IMR-90 (cell line): ENCODE measurements around the gene TOMM22. TPM values are rescaled to one million over a fixed set of nuclear protein-coding genes. Genes with fewer than 3 reads are reported as not detected.

Experiments
- ATAC-seq: fragments of 200-7000 bp; cut with Tn5 transposase; 2 replicates; pipeline ENCODE4 v1.9.1; 2020; ENCODE audit warnings: low read depth, mild to moderate bottlenecking, moderate library complexity
- BruUV-seq: library from RNA; stranded (reverse); fragments of 400-500 nt; replicated peaks from 2 replicates; lab custom pipeline; 2021; lab: Mats Ljungman, UMichigan
- CTCF ChIA-PET: fragments of 300-600 bp; formaldehyde crosslinking; extraction: SDS; loops from one replicate; lab custom pipeline; 2021; ENCODE audit warnings: antibody characterized with exemption; lab: Yijun Ruan, JAX
- POLR2A ChIA-PET: fragments of 300-600 bp; sonication (Branson Sonifier 250); formaldehyde crosslinking; loops from one replicate; lab custom pipeline; 2022; ENCODE audit warnings: antibody characterized with exemption; ENCODE audit not compliant: unreplicated experiment; lab: Charles Lee
- DNase-seq: peaks from one replicate; pipeline ENCODE4 v3.0.0; 2013
- H2AFZ ChIP-seq: replicated peaks from 2 replicates; pipeline ENCODE3; 2013; ENCODE audit warnings: low read length, mild to moderate bottlenecking; ENCODE audit not compliant: poor library complexity
- H2AK5ac ChIP-seq: 2 replicates; pipeline ENCODE4 v1.6.1; 2013; ENCODE audit warnings: low read depth, low read length, inconsistent platforms
- H2AK9ac ChIP-seq: replicated peaks from 2 replicates; pipeline ENCODE3; 2013; ENCODE audit warnings: mild to moderate bottlenecking, low read depth, low read length, moderate library complexity; ENCODE audit not compliant: poor library complexity
- H2BK120ac ChIP-seq: 2 replicates; pipeline ENCODE4 v1.6.1; 2013; ENCODE audit warnings: low read depth, low read length, inconsistent platforms
- H2BK15ac ChIP-seq: 3 replicates; pipeline ENCODE4 v1.6.1; 2013; ENCODE audit warnings: low read depth, low read length, inconsistent platforms
- H2BK20ac ChIP-seq: 2 replicates; pipeline ENCODE4 v1.6.1; 2013; ENCODE audit warnings: low read depth, mild to moderate bottlenecking, inconsistent platforms, low read length, moderate library complexity
- H2BK5ac ChIP-seq: 2 replicates; pipeline ENCODE4 v1.6.1; 2013; ENCODE audit warnings: mild to moderate bottlenecking, low read depth, low read length, inconsistent platforms; ENCODE audit not compliant: poor library complexity, severe bottlenecking
- H3K14ac ChIP-seq: replicated peaks from 2 replicates; pipeline ENCODE4 v1.6.1; 2013; ENCODE audit warnings: low read depth, low read length, inconsistent platforms
- H3K18ac ChIP-seq: 2 replicates; pipeline ENCODE4 v1.6.1; 2013; ENCODE audit warnings: low read depth, low read length, control low read depth
- H3K23ac ChIP-seq: 2 replicates; pipeline ENCODE4 v1.6.1; 2013; ENCODE audit warnings: low read depth, low read length, inconsistent platforms
- H3K27ac ChIP-seq: 2 replicates; pipeline ENCODE4 v1.5.1; 2013; ENCODE audit warnings: mild to moderate bottlenecking, control low read depth, low read length; ENCODE audit not compliant: insufficient read depth
- H3K27me3 ChIP-seq: 2 replicates; pipeline ENCODE4 v1.6.1; 2013; ENCODE audit warnings: low read length; ENCODE audit not compliant: control insufficient read depth, insufficient read depth
- H3K36me3 ChIP-seq: 2 replicates; pipeline ENCODE4 v1.6.1; 2013; ENCODE audit warnings: low read length, mixed read lengths; ENCODE audit not compliant: control insufficient read depth, insufficient read depth
- H3K4ac ChIP-seq: 2 replicates; pipeline ENCODE4 v1.6.1; 2013; ENCODE audit warnings: low read depth, low read length, inconsistent platforms
- H3K4me1 ChIP-seq: 2 replicates; pipeline ENCODE4 v1.6.1; 2013; ENCODE audit warnings: low read length, mixed read lengths; ENCODE audit not compliant: control insufficient read depth, insufficient read depth
- H3K4me2 ChIP-seq: 2 replicates; pipeline ENCODE4 v1.6.1; 2013; ENCODE audit warnings: low read depth, mild to moderate bottlenecking, control low read depth, low read length, moderate library complexity
- H3K4me3 ChIP-seq: 2 replicates; pipeline ENCODE4 v1.5.1; 2013; ENCODE audit warnings: low read depth, mild to moderate bottlenecking, control low read depth, low read length, moderate library complexity; ENCODE audit not compliant: insufficient read depth
- H3K56ac ChIP-seq: 2 replicates; pipeline ENCODE4 v1.6.1; 2013; ENCODE audit warnings: low read length, inconsistent platforms; ENCODE audit not compliant: insufficient read depth; ENCODE audit errors: extremely low read depth
- H3K79me1 ChIP-seq, 2 experiments: 2 replicates each; pipeline ENCODE4 v1.6.1; 2013; ENCODE audit warnings: low read length in 2 of 2, inconsistent platforms in 1 of 2, low read depth in 1 of 2
- H3K9ac ChIP-seq: 2 replicates; pipeline ENCODE4 v1.6.1; 2013; ENCODE audit warnings: low read depth, low read length, control low read depth
- H3K9me1 ChIP-seq: 2 replicates; pipeline ENCODE4 v1.6.1; 2013; ENCODE audit warnings: low read length, inconsistent platforms; ENCODE audit not compliant: insufficient read depth
- H3K9me3 ChIP-seq: 2 replicates; pipeline ENCODE4 v1.6.1; 2013; ENCODE audit warnings: low read length; ENCODE audit not compliant: control insufficient read depth, insufficient read depth
- H4K20me1 ChIP-seq: 2 replicates; pipeline ENCODE4 v1.6.1; 2013; ENCODE audit warnings: low read length, inconsistent platforms; ENCODE audit not compliant: insufficient read depth
- H4K5ac ChIP-seq: 2 replicates; pipeline ENCODE4 v1.6.1; 2013; ENCODE audit warnings: mild to moderate bottlenecking, low read depth, low read length, control low read depth
- H4K8ac ChIP-seq, 2 experiments: 2 replicates each; pipeline ENCODE4 v1.6.1; 2013; ENCODE audit warnings: low read depth in 2 of 2, low read length in 2 of 2, control low read depth in 1 of 2, inconsistent platforms in 1 of 2
- H4K91ac ChIP-seq: 2 replicates; pipeline ENCODE4 v1.6.1; 2013; ENCODE audit warnings: low read depth, low read length, inconsistent platforms; ENCODE audit not compliant: insufficient read depth
- CHD1 ChIP-seq: IDR thresholded peaks from 2 replicates; pipeline ENCODE4 v1.6.1; 2012; ENCODE audit warnings: low read depth, low read length, improper control_type of control experiment
- ELK1 ChIP-seq: fragments of 150-350 bp; IDR thresholded peaks from 2 replicates; pipeline ENCODE4 v1.6.1; 2016; ENCODE audit warnings: low read depth, mild to moderate bottlenecking, low read length, moderate library complexity, borderline replicate concordance
- MAFK ChIP-seq: IDR thresholded peaks from 2 replicates; pipeline ENCODE4 v1.6.1; 2012; ENCODE audit warnings: low read depth, low read length, improper control_type of control experiment
- MXI1 ChIP-seq: IDR thresholded peaks from 2 replicates; pipeline ENCODE4 v1.6.1; 2012; ENCODE audit warnings: low read depth, mild to moderate bottlenecking, low read length, moderate library complexity, borderline replicate concordance
- RCOR1 ChIP-seq: IDR thresholded peaks from 2 replicates; pipeline ENCODE4 v1.6.1; 2012; ENCODE audit warnings: mild to moderate bottlenecking, low read length, improper control_type of control experiment; ENCODE audit not compliant: insufficient replicate concordance
- SMC3 ChIP-seq: fragments of 150-350 bp; IDR thresholded peaks from 2 replicates; pipeline ENCODE4 v1.6.1; 2016; ENCODE audit warnings: low read depth, mild to moderate bottlenecking, antibody characterized with exemption, low read length, moderate library complexity
- WGBS, 2 experiments: methylation state at CpG; one replicate each; pipeline versions ENCODE4 v1.1.5 to v1.1.7; 2013; ENCODE audit warnings: missing lambda C conversion rate in 2 of 2; ENCODE audit not compliant: insufficient read length in 1 of 2; ENCODE audit errors: extremely low coverage in 2 of 2; 5-methylcytosine and 5-hydroxymethylcytosine counted together
- dilution Hi-C: fragments of 300-500 bp; cut with HindIII; formaldehyde crosslinking; loops from one replicate; pipeline ENCODE4 v1.14.3; 2018; ENCODE audit warnings: low sequenced_read_pairs; ENCODE audit not compliant: unreplicated experiment
- in situ Hi-C: fragments of 300-500 bp; cut with MboI; formaldehyde crosslinking; loops from 3 replicates; pipeline ENCODE4 v1.14.3; 2019; ENCODE audit warnings: low sequenced_read_pairs, inconsistent platforms, mixed read lengths
- intact Hi-C: fragments of 100-400 bp; cut with micrococcal nuclease; formaldehyde crosslinking; loops from 2 replicates; pipeline ENCODE4 v1.10.0; 2022
- polyA plus RNA-seq, 3 experiments: library from polyadenylated mRNA; depleted of rRNA; stranded (reverse); fragments of >200 nt; gene quantifications; 2 replicates each; pipeline ENCODE4 v1.2.3, GENCODE V29; 2012; ENCODE audit warnings: low replicate concordance in 1 of 3
- total RNA-seq: library from RNA; depleted of rRNA; stranded (reverse); fragments of >200 nt; gene quantifications from 2 replicates; pipeline ENCODE4 v1.2.3, GENCODE V29; 2012
- TF ChIP-seq, protein P1 (sequence below): fragments of 150-350 bp; IDR thresholded peaks from 2 replicates; pipeline ENCODE4 v1.6.1; 2017; ENCODE audit warnings: mild to moderate bottlenecking, antibody characterized with exemption, low read length, low read depth

TOMM22 gene
- total and polyA plus RNA-seq, 2 of the 4 experiments (the other 2 are of a cell fraction) = 38.7 to 78.0 TPM

GRCh38 chr22:38717244-38717643 is 35.5 kb downstream of the TOMM22 start:
- peaks cover 41 to 84% of the 10 kb centered on the region in 2 experiments for H3K79me1 ChIP-seq
- dilution Hi-C loops = no loop called here

More at GRCh38 chr22:38717244-38717643, 35.5 kb downstream of the TOMM22 start:
- no peak overlapping the region for H2BK120ac ChIP-seq
- H3K9me3 ChIP-seq = no peaks in the 10 kb centered on the region
- H3K4me3 ChIP-seq = no peak overlapping the region
- WGBS, 2 experiments = 80% methylated on average over 1 of the region's 6 CpGs; no CpG with 5 or more reads in 1 of the 2 experiments
- H4K5ac ChIP-seq = no peak overlapping the region
- no peak overlapping the region for H4K8ac ChIP-seq
- no peak overlapping the region for H2AFZ ChIP-seq
- no peak for DNase-seq
- ATAC-seq = no peak
- intact Hi-C loops (no loop called here), in situ Hi-C loops (no loop called here)
- H3K9me1 ChIP-seq = peaks cover 35% of the 10 kb centered on the region
- no peak for TF ChIP-seq MAFK
- no peak for TF ChIP-seq SMC3
- no peak for TF ChIP-seq RCOR1
- no peak for TF ChIP-seq ELK1
- TF ChIP-seq, protein P1, sequence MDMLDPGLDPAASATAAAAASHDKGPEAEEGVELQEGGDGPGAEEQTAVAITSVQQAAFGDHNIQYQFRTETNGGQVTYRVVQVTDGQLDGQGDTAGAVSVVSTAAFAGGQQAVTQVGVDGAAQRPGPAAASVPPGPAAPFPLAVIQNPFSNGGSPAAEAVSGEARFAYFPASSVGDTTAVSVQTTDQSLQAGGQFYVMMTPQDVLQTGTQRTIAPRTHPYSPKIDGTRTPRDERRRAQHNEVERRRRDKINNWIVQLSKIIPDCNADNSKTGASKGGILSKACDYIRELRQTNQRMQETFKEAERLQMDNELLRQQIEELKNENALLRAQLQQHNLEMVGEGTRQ = no peak
- TF ChIP-seq MXI1 = no peak
- TF ChIP-seq CHD1 = no peak
- H2BK20ac ChIP-seq = no peak overlapping the region
- no peak overlapping the region for H3K9ac ChIP-seq
- ChIA-PET POLR2A (no interaction called here), CTCF (no interaction called here)
- no peak overlapping the region for H2BK5ac ChIP-seq
- H4K20me1 ChIP-seq = peaks cover 61% of the 10 kb centered on the region
- H3K27me3 ChIP-seq = no peaks in the 10 kb centered on the region
- H3K56ac ChIP-seq = no peak overlapping the region
- no peak overlapping the region for H2BK15ac ChIP-seq
- H3K4me1 ChIP-seq = peaks cover 4% of the 10 kb centered on the region
- no peak overlapping the region for H3K18ac ChIP-seq
- no peak overlapping the region for H3K14ac ChIP-seq
- no peak overlapping the region for H2AK9ac ChIP-seq
- no peak overlapping the region for H4K91ac ChIP-seq
- no peak overlapping the region for H3K23ac ChIP-seq
- no peak overlapping the region for H3K27ac ChIP-seq
- no peak overlapping the region for H3K4ac ChIP-seq
- 0 out of 2 replicates have a peak overlapping the region, but pooled peaks have one; percentile 1 for H2AK5ac ChIP-seq
- H3K4me2 ChIP-seq = no peak overlapping the region
- peaks cover 28% of the 10 kb centered on the region for H3K36me3 ChIP-seq
- no TSS peak for BruUV-seq
